Urothelium cell line (cell line): ENCODE measurements around the gene CCDC183.

ENCODE experiments used
- DNase-seq: peaks from one replicate; pipeline ENCODE4 v3.0.0; 2011; ENCODE audit warnings: low spot score, mixed read lengths
- FAIRE-seq: peaks from 2 replicates; lab custom pipeline; 2011; peaks lifted over from hg19 to GRCh38; lab: Jason Lieb, UNC

The CCDC183 gene

GRCh38 chr9:136856541-136857141 is 60.5 kb downstream of the CCDC183 start:
- DNase-seq (no peak), FAIRE-seq (no peak)

- FAIRE-seq (no peak), DNase-seq (no peak)
Observed at GRCh38 chr9:136857166-136857565, 61.0 kb downstream of the CCDC183 start.
